WTC11 (cell line): ENCODE measurements around the gene SDC1.

ENCODE experiments used
- CREB1 ChIP-seq: sonication (generic); formaldehyde crosslinking; IDR thresholded peaks from 2 replicates; pipeline ENCODE4 v1.8.0; 2023; ENCODE audit warnings: mild to moderate bottlenecking, missing genetic modification reagents
- CREM ChIP-seq: sonication (generic); formaldehyde crosslinking; IDR thresholded peaks from 2 replicates; pipeline ENCODE4 v1.8.1; 2022; ENCODE audit warnings: mild to moderate bottlenecking, missing genetic modification reagents, moderate library complexity
- FOXP1 ChIP-seq: sonication (generic); formaldehyde crosslinking; IDR thresholded peaks from 2 replicates; pipeline ENCODE4 v1.8.0; 2022; ENCODE audit warnings: missing genetic modification reagents, mild to moderate bottlenecking, moderate library complexity, borderline replicate concordance
- JUN ChIP-seq: sonication (generic); formaldehyde crosslinking; IDR thresholded peaks from 2 replicates; pipeline ENCODE4 v1.8.0; 2023; ENCODE audit warnings: mild to moderate bottlenecking, missing genetic modification reagents
- MXD4 ChIP-seq: fragments of 250-450 bp; sonication (Bioruptor Pico); IDR thresholded peaks from 2 replicates; pipeline ENCODE4 v1.8.0; 2021; ENCODE audit warnings: mild to moderate bottlenecking, moderate library complexity, borderline replicate concordance
- NR3C1 ChIP-seq: sonication (generic); formaldehyde crosslinking; conservative IDR thresholded peaks from 2 replicates; pipeline ENCODE4 v1.8.1; 2023; ENCODE audit warnings: low read depth, mild to moderate bottlenecking, missing genetic modification reagents
- ZBTB21 ChIP-seq: sonication (generic); formaldehyde crosslinking; IDR thresholded peaks from 2 replicates; pipeline ENCODE4 v1.8.1; 2023; ENCODE audit warnings: mild to moderate bottlenecking, missing genetic modification reagents, borderline replicate concordance
- ZNF138 ChIP-seq: sonication (generic); formaldehyde crosslinking; conservative IDR thresholded peaks from 2 replicates; pipeline ENCODE4 v1.8.1; 2022; ENCODE audit warnings: mild to moderate bottlenecking, moderate library complexity, missing genetic modification reagents
- TF ChIP-seq, protein P1 (sequence below): fragments of 200-600 bp; IDR thresholded peaks from 2 replicates; pipeline ENCODE4 v1.8.0; 2022; ENCODE audit warnings: antibody characterized with exemption
- TF ChIP-seq, protein P2 (sequence below): sonication (generic); formaldehyde crosslinking; IDR thresholded peaks from 2 replicates; pipeline ENCODE4 v1.8.1; 2023; ENCODE audit warnings: mild to moderate bottlenecking, missing genetic modification reagents, borderline replicate concordance
- TF ChIP-seq, protein P3 (sequence below): sonication (generic); formaldehyde crosslinking; conservative IDR thresholded peaks from 2 replicates; pipeline ENCODE4 v1.8.1; 2022; ENCODE audit warnings: mild to moderate bottlenecking, missing genetic modification reagents

DNA sequence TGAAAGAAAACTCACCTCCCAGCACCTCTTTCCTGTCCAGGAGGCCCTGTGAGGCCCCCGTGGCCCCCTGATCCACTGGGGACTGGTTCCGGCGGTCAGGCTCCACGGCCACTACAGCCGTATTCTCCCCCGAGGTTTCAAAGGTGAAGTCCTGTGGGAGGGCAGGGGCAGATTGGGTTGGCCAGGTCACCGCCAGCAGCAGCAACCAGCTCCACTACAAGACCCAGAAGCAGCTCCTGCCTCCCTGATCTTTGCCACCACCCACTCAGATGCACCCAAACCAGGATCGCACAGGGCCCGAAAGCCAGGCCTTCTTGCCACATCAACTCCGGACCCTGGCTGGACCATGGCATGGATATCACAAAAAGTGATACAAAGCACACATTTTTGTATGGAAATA is 21.9 kb downstream of the SDC1 start:
- TF ChIP-seq FOXP1, result no peak
- TF ChIP-seq ZBTB21 (CRISPR knock-in tag), result no peak
- TF ChIP-seq CREB1, result no peak
- TF ChIP-seq, protein P1, sequence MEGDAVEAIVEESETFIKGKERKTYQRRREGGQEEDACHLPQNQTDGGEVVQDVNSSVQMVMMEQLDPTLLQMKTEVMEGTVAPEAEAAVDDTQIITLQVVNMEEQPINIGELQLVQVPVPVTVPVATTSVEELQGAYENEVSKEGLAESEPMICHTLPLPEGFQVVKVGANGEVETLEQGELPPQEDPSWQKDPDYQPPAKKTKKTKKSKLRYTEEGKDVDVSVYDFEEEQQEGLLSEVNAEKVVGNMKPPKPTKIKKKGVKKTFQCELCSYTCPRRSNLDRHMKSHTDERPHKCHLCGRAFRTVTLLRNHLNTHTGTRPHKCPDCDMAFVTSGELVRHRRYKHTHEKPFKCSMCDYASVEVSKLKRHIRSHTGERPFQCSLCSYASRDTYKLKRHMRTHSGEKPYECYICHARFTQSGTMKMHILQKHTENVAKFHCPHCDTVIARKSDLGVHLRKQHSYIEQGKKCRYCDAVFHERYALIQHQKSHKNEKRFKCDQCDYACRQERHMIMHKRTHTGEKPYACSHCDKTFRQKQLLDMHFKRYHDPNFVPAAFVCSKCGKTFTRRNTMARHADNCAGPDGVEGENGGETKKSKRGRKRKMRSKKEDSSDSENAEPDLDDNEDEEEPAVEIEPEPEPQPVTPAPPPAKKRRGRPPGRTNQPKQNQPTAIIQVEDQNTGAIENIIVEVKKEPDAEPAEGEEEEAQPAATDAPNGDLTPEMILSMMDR, result no peak
- no peak for TF ChIP-seq JUN (CRISPR knock-in tag)
- no peak for TF ChIP-seq MXD4
- TF ChIP-seq CREM (CRISPR knock-in tag), result no peak
- no peak for TF ChIP-seq NR3C1 (CRISPR knock-in tag)
- TF ChIP-seq, protein P2, sequence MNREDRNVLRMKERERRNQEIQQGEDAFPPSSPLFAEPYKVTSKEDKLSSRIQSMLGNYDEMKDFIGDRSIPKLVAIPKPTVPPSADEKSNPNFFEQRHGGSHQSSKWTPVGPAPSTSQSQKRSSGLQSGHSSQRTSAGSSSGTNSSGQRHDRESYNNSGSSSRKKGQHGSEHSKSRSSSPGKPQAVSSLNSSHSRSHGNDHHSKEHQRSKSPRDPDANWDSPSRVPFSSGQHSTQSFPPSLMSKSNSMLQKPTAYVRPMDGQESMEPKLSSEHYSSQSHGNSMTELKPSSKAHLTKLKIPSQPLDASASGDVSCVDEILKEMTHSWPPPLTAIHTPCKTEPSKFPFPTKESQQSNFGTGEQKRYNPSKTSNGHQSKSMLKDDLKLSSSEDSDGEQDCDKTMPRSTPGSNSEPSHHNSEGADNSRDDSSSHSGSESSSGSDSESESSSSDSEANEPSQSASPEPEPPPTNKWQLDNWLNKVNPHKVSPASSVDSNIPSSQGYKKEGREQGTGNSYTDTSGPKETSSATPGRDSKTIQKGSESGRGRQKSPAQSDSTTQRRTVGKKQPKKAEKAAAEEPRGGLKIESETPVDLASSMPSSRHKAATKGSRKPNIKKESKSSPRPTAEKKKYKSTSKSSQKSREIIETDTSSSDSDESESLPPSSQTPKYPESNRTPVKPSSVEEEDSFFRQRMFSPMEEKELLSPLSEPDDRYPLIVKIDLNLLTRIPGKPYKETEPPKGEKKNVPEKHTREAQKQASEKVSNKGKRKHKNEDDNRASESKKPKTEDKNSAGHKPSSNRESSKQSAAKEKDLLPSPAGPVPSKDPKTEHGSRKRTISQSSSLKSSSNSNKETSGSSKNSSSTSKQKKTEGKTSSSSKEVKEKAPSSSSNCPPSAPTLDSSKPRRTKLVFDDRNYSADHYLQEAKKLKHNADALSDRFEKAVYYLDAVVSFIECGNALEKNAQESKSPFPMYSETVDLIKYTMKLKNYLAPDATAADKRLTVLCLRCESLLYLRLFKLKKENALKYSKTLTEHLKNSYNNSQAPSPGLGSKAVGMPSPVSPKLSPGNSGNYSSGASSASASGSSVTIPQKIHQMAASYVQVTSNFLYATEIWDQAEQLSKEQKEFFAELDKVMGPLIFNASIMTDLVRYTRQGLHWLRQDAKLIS (CRISPR knock-in tag), result no peak
- no peak for TF ChIP-seq ZNF138 (CRISPR knock-in tag)
- TF ChIP-seq, protein P3, sequence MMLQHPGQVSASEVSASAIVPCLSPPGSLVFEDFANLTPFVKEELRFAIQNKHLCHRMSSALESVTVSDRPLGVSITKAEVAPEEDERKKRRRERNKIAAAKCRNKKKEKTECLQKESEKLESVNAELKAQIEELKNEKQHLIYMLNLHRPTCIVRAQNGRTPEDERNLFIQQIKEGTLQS, result no peak
